Stimulated activated CD4-positive, alpha-beta T cell treated with anti-CD3 and anti-CD28 coated beads, TNF-alpha, amount 100 ng/mL, for 1 hour (primary cell): ENCODE measurements around the gene NIM1K.
"Not testable (repeated sequence)": the region's sequence is repeated elsewhere in the genome, so short reads cannot be mapped to it uniquely, and the experiment has no call there.

Experiments
- DNase-seq, 3 donors: peaks; one replicate each; pipeline ENCODE4 v3.0.0-alpha.2; 2020; ENCODE audit warnings: low read depth in 3 of 3, low spot score in 1 of 3

NIM1K gene

DNA sequence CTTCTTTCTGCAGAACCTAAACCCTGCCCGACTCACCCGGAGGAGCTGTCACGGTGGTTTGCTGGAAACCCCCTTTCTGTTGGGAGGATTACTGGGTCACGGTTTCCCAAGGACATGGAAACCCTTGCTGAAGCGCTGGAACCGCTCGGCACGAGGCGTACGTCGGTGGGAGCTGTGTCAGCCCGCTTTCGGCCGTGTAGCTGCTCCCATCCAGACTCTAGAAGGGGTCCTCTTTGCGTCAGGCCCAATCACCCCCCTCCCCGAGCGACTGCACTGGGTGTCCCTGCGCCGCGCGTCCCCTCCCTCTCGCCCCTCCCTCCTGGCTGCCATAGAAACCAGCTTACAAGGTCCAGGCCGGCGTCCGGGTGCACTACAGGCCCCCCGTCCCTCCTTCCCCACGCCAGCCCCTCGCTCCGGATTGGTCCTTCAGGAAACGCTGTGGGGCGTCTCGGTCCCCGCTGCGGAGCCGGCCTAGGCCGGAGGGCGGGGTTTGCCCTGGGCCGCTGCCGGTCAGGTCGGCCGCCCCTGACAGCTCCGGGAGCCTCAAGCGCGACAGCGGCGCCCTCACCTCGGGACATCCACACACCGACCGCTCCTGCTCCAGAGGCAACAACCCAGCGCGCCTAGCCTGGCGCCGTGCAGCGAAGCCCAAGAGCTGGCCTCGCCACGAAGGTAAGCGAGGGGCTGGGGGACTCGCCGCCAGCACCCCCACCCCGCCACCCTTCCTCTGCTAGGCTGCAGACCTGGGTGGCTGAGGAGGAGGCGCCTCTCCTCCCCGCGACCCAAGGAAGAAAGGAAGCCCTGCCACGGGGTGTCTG, at the start of gene NIM1K:
Gene NIM1K, plus strand, starts transcription at position 486 of the 818 bp plus-strand sequence. CDS start 53,551 bp downstream, outside the sequence.
- peak in 1 of 3 donors; percentile 17 for DNase-seq

DNA sequence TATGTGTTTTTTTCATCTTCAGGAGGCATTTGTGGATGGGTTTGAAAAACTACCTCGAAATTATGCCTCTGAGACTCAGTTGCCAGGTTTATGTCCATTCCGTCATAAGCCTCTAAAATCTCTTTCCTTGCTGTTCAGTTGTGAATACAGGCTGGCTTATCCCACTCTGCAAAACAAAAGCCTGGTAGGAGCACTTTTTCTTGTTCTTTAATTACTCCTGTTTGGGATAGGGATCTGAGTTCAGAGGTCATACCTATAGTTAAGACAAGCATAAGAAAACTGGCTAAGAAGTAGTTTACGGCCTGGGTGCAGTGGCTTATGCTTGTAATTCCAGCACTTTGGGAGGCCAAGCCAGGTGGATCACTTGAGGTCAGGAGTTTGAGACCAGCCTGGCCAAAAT, 47.0 kb upstream of the NIM1K start:
- DNase-seq: no peak

DNA sequence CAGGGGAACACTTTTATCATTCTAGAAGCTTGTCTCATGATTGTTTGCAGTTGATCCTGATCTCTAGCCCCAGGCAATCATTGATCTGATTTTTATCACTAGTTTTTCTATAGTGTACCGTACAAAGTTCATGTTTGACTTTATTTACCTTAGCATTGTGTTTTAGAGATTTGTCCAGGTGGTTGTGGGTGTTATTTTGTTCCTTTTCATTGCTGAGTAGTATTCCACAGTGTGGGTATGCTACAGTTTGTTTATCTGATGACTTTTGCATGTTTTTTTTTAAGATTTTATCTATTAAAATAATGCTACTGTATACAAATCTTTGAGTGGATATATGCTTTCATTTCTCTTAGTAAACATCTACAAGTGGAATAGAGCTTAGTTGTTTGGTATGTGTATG, 45.1 kb upstream of the NIM1K start:
- DNase-seq: no peak

DNA sequence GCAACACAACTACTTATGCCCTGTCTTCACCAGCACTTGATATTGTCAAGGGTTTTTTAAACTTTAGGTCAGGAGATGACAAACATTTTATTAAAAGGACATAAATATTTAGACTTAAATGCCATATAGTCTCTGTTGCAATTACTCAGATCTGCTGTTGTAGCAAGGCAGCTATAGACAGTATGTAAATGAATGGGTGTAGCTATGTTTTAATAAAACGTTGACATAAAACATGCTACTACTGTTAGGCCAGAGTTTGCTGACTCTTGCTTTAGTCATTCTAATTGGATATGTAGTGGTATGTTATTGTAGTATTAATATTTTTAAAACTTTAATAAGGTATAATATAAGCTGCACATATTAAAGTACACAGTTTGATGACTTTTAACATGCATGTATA, 43.6 kb upstream of the NIM1K start:
- no peak for DNase-seq

DNA sequence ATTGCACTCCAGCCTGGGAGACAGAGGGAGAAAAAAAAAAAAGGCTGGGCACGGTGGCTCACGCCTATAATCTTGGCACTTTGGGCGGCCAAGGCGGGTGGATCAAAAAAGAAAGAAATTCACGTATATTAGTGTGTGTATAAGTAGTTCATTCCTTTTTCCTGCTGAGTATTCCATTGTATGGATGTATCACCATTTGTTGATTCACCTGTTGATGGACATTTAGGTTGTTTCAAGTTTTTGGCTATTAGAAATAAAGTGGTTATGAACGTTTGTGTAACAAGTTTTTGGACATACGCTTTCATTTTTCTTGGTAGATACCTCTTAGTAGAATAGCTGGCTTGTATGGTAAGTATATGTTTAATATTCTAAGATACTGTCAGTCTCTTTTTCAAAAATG, 42.8 kb upstream of the NIM1K start:
- DNase-seq: no peak

DNA sequence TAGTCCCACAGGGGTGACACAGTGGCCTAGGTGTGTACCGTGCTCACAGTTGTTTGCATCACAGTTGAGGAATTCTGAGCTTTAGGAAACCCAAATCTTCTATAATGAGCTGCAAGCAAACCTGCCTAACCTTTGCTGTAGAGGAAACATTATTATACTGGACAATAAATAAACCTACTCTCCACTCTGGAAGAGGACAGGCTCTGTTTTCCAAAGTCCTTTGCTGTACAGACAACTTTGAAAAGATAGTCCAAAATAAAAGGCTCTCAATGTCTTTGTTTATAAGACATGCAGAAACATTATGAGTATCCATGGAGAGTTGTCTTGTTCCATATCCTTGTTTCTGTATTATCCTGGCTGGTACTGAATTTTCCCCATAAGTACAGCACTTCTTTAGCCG, 42.0 kb upstream of the NIM1K start:
- DNase-seq: no peak

DNA sequence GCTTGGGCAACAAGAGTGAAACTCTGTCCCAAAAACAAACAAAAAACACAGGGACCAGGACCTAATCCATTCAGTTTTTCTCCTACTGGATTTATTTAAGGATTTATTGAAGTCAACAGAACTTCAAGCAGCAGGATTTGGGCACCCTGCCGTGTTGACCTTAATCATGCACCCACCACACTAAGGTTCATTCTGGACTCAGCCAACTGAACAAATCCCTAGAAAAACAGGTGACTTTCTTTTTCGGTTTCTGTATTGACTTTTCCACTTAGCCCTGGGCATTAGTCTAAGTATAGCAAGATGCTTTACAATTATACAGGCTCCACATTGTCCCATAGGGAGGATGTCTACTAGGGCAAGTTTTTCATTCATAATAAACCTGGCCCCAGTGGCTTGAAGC, 41.3 kb upstream of the NIM1K start:
- no peak for DNase-seq

DNA sequence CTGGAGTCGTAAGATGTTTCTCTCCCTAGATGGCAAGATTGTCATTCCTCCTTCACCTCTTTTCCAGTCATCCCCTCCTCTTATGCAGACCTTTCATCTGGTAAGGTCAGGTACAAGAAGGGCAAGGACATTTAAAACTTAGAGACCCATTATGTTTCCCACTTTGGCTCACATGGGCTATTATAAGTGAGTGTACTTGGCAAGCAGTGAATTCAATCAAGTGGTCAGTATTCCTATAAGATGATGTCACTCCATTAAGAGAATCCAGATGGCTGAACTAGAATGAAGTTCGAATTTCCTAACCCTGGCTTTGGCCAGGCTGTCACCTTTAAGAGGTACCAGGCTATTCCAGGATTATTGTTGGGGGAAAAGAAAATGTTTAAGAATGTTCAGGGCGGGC, 39.1 kb upstream of the NIM1K start:
- no peak for DNase-seq

DNA sequence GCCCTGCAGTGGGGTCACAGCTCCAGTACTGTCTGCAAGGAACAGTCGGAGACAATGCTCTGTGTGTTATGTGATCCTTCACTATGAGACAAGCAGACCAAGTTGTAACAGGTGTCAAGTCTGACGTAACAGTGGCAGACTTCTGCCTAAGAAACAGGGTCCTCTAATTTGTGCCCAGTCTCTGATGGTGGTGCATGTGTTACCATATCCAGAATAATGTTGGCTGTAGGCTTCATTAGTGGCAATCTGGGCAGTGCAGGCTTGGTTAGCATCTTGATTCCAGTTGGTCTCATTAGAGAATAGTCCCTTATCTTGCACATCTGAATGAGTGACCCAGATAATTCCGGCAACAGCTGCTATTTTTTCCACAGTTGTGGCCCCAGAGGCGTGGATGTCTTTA, 37.6 kb upstream of the NIM1K start:
- no peak for DNase-seq

DNA sequence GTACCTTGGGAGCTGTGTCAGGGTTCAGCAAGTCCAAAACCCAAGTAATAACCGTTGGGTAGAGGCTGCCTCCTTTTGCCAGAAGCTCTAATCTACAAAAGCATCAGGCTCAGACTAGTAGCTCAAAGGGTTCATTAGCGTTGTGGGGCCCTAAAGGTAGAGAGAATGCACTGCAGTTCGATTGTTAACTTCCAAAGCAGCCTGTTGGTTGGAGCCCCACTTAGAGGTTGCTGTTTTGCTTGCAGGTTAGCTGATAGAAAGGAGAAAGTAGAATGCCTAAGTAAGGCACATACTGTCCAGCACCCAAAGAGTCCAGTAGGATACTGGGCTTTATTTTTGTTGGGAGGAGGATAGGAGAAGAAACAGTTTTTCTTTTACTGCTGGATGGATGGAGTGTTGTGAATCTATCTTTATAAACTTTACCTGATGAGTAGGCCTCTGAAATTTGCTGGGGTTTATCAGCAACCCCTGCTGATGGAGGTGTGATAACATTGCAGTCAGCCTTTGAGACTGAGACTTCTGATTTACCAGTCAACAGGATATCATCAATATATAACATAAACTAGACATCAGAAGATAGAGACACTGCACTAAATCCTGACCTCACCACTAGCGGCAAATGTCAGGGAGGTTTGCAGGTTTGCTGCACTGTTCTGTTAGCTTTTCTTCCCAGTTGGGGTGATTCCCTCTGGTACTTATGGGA, 36.5 kb upstream of the NIM1K start:
- no peak for DNase-seq

DNA sequence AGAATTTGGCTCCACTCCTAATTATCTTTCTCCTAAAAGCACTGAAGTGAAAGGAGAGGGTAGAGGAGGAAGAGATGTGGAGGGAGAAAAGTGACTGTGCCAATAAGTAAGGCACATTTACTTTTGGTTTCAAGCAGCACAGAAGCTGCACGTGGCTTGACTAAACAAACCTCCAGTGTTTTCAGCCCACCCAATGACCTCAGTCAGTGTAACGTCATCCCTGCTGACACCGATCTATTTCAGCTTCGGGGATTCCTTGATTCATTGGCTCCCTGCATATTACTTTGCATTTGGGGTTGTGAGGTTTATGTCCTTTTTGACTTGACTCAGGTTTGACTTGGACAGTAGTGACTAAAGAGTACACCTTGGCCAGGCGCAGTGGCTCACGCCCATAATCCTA, 35.6 kb upstream of the NIM1K start:
- no peak for DNase-seq

DNA sequence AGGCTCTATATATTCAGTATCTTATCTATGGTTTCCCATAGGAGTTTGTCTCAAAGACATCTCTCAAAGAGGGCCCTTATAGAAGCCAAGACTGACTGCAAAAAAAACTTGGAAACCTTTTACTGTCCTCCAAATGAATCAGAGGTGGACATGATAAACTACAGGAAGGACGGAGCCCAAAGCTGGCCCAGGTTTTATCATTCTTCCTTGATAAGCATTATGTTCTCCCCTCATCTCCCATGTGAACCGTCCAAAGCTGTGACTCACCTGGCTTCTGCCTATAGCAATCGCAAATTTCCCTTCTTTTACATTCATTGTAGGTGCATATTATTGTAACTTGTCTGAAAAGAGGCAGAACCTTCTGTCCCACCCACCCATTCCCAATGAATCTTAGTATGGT, 35.0 kb upstream of the NIM1K start:
- no peak for DNase-seq

DNA sequence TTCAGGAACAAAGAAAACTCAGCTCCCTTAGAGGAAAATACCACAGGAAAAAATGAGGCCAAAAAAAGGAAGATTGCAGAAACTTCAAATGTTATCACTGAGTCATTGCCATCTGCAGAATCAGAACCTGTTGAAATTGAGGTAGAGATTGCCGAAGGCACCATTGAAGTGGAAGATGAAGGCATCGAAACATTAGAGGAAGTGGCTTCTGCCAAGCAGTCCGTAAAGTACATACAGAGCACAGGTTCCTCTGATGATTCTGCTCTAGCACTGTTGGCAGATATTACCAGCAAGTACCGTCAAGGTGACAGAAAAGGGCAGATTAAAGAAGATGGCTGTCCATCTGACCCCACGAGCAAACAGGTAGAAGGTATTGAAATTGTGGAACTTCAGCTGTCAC, 30.8 kb upstream of the NIM1K start:
- DNase-seq: no peak

DNA sequence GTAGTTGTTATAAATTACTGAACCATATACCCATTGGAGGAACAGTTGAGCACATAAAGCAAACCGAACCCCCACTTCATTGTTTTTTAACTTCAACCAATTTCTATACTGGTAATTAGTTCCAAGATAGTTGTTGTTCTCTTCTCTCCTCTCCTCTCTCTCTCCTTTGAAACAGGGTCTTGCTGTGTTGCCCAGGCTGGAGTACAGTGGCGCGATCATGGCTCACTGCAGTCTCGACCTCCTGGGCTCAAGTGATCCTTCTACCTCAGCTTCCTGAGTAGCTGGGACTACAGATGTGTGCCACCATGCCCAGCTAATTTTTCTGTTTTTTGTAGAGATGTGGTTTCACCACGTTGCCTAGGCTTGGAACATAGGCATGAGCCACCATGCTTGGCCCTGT, 27.2 kb upstream of the NIM1K start:
- not testable (repeated sequence) for DNase-seq

DNA sequence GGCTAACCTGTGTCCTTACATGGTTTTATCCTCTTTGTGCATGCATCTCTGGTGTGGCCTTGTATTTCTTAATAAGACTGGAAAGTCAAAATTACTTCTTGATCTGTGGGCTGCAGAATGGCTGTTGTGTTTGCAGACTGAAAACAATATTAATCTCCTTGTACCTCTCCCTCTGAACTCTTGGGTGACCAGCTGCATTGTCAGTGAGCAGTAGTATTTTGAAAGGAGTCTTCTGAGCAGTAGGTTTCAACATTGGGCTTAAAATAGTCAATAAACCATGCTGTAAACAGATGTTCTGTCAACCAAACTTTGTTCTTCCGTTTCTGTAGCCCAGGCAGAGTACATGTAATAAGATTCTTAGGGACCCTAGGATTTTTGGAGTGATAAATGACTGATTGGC, 26.7 kb upstream of the NIM1K start:
- DNase-seq: no peak

DNA sequence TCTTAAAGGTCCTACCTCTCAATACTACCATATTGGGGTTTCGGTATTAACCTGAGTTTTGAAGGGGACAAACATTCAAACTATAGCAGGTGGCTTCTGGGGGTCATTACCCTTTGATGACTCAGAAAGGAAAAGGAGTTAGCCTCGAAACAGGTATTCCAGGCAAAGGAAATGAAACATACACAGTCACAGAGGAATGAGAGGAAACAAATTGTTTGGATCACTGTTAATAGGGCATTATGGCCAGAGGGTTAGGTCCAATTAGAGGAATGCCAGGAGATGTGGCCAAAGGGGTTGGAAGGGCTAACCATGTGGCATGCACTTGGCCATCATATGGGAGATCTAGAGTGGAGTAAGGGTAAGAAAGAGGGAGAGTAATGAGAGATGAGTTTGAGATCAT, 23.9 kb upstream of the NIM1K start:
- no peak for DNase-seq

DNA sequence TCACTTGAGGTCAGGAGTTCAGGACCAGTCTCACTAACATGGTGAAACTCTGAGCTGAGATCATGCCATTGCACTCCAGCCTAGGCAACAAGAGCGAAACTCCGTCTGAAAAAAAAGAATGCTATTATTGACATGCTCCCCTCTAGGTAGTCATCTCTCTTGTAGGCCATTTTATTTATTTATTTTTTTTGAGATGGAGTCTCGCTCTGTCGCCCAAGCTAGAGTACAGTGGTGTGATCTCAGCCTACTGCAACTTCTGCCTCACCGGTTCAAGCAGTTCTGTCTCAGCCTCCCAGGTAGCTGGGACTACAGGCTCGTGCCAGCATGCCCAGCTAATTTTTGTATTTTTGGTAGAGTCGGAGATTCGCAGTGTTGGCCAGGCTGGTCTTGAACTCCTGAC, 20.6 kb upstream of the NIM1K start:
- no peak for DNase-seq

DNA sequence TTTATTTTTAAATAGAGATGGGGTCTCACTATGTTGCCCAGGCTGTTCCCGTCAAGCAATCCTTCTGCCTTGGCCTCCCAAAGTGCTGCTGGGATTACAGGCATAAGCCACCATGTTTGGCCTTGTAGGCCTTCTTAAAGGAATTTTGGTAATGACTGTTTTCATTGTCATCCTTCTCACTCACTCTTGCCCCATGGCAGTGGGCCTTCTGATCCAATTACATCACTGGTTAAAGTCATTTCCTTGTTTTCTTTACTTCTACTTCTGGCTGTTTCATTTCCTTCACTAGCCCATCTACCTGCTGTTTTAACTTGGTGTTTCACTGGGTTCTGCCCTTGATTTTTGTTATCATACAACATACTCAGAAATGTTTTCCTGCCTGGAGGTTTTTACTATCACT, 20.1 kb upstream of the NIM1K start:
- no peak for DNase-seq

DNA sequence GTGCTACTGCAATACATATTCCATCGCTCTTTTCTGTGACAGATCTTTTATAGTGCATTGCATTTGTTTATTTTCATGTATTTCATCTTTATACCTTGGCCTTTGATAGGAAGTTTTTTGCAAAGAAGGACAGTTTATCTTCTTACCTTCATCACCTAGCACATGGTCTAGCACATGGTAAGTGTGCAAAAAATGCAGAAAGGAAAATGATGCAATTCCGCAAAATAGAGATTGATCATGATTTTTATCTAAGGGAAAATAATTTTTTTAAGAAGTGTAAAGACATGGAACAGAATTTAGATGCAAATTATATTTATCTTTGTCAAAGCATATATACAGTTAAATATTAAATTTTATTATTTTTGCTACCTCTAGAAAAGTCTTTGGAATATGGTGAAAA, 19.2 kb upstream of the NIM1K start:
- no peak for DNase-seq

DNA sequence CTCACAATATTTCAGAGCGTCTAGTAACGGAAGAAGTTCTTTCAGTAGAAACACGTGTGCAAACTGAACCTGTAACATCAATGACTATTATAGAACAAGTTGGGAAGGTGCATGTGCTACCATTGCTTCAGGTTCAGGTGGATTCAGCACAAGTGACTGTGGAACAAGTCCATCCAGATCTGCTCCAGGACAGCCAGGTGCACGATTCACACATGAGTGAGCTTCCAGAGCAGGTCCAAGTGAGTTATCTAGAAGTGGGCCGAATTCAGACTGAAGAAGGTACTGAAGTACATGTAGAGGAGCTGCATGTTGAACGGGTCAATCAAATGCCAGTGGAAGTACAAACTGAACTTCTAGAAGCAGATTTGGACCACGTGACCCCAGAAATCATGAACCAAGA, 17.4 kb upstream of the NIM1K start:
- no peak for DNase-seq

DNA sequence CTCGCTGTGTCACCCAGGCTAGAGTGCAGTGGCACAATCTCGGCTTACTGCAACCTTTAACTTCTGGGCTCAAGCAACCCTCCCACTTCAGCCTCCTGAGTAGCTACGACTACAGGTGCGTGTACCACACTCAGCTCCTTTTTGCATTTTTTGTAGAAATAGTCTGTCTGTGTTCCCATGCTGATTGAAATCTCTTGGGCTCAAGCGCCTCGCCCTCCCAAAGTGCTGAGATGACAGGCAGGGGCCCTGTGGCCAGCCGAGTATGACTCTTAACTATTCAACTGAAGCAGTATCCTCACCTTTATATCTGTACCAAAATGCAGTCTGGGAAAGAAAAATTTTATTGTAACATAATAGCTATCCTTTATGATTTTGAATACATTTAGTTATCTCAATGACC, 12.2 kb upstream of the NIM1K start:
- no peak for DNase-seq

DNA sequence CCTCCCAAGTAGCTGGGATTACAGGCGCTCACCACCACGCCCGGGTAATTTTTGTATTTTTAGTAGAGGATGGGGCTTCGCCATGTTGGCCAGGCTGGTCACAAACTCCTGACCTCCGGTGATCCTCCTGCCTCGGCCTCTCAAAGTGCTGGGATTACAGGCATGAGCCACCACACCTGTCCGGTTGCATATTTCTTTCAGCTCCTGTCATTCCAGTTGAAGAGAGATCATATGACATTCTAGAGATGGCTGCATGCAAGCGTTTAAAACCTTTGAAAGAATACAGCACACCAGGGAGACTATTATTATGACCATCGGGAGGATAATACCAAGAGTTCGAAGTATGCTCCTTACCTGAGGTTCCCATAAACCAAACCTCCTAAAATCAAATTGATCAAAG, 9.6 kb upstream of the NIM1K start:
- no peak for DNase-seq

DNA sequence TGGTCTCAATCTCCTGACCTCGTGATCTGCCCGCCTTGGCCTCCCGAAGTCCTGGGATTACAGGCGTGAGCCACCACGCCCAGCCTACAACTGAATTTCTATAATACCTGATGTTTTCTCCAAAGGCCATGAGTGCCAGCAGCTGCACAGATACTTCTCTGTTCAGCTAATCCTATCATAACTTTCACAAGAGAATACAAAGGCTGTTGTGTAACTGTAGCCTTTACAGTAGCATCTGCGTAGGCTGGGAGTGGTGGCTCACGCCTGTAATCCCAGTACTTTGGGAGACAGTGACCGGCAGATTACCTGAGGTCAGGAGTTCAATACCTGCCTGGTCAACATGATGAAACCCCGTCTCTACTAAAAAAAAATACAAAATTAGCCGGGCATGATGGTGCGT, 8.9 kb upstream of the NIM1K start:
- not testable (repeated sequence) for DNase-seq
